Measurements from ENCODE around the gene CFAP61. TPM values are rescaled to one million over a fixed set of nuclear protein-coding genes. Genes with fewer than 3 reads are reported as not detected.
A peak's percentile ranks its signal among the peaks of the same experiment; 100 is the strongest.
"Not testable (repeated sequence)": the region's sequence is repeated elsewhere in the genome, so short reads cannot be mapped to it uniquely, and the experiment has no call there.

The CFAP61 gene
- polyA plus RNA-seq, 1 donor: 2.8 TPM

- no peak for DNase-seq
Observed at GRCh38 chr20:20233041-20233514, 180.7 kb downstream of the CFAP61 start.

GRCh38 chr20:20235681-20236080 lies 183.3 kb downstream of the CFAP61 start:
- no peak for DNase-seq

DNA sequence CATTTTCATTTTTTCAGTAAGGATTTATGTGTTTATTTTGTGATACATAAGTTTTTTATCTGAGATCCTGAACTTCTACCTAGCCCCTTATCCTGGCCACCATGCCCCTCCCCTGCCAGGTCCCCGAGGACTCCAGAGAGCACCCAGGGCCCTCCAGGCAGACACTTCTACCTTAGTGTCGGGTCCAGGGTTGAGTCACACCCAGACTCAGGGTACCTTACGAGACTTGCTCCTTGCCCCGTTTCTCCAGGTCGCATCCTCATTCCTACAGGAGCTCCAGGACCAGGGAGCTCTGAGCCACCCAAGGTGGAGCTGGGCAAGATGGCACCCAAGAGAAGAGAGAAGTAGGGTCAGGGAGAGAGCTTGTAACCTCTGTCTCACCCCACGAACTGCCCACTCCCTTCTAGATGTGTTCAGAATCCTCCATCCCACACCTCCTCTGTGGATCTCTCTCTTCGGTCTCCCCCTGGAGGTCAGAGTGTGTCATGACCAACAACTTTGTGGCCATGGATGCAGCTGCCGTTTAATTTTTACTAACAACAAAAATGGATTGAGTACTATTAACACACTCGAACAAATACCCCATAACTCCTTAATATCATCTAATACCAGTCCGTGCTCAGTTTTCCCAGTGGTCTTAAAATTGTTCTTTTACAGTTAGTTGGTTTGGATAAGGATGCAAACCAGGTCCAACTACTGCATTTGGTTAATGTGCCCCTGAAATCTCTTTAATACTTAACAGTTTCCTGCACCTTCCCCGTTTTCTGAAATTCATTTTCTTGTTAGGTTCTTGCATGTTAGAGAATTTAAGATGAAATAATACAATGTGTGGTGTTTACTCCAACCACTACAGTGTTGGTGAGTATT lies 185.0 kb downstream of the CFAP61 start:
- DNase-seq: peak; percentile 27

- no peak for DNase-seq
Observed at GRCh38 chr20:20241976-20242375, 189.6 kb downstream of the CFAP61 start.

DNA sequence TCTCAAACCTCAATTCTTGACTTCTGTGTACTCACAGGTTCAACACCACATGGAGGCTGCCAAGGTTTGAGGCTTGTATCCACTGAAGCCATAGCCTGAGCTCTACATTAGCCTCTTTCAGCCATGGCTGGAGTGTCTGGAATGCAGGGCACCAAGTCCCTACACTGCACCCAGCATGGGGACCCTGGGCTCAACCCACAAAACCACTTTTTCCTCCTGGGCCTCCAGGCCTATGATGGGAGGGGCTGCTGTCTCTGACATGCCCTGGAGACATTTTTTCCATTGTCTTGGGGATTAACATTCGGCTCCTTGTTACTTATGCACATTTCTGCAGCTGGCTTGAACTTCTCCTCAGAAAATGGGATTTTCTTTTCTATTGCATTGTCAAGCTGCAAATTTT lies 192.1 kb downstream of the CFAP61 start:
- DNase-seq: not testable (repeated sequence)

- no peak for DNase-seq
Observed at GRCh38 chr20:20246996-20247633, 194.8 kb downstream of the CFAP61 start.

GRCh38 chr20:20248620-20249200 lies 196.4 kb downstream of the CFAP61 start:
- no peak for DNase-seq

GRCh38 chr20:20251317-20251716 lies 199.0 kb downstream of the CFAP61 start:
- DNase-seq: no peak

GRCh38 chr20:20251836-20252235 lies 199.5 kb downstream of the CFAP61 start:
- DNase-seq: no peak

DNA sequence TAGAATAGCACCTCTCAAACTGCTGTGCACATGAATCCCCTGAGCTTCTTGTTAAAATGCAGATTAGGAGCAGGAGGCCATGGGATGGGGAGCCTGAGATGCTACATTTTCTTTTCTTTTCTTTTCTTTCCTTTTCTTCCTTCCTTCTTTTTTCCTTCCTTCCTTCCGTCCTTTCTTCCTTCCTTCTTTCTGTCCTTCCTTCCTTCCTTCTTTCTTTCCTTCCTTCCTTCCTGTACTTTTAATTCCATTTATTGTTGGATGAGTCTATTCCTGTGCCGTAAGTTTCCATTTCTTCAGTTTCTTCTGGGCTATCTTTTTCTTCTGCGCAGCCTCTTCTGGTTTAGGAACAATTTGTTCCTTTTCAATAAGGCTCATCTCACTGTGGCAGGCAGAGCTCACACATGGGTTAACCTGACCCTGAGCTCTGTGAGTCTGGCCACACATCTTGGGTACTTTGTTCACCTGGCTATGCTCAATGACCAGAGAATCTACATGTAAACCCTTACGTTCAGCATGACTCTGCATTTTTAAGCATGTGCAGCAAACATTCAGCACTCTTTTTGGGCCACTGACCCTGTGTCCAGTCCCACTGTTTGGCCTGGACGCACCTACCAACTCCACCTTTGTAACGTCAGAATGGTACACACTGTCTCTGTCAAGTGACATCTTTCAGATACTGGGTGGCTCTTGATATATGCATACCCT lies 200.9 kb downstream of the CFAP61 start:
- no peak for DNase-seq

DNA sequence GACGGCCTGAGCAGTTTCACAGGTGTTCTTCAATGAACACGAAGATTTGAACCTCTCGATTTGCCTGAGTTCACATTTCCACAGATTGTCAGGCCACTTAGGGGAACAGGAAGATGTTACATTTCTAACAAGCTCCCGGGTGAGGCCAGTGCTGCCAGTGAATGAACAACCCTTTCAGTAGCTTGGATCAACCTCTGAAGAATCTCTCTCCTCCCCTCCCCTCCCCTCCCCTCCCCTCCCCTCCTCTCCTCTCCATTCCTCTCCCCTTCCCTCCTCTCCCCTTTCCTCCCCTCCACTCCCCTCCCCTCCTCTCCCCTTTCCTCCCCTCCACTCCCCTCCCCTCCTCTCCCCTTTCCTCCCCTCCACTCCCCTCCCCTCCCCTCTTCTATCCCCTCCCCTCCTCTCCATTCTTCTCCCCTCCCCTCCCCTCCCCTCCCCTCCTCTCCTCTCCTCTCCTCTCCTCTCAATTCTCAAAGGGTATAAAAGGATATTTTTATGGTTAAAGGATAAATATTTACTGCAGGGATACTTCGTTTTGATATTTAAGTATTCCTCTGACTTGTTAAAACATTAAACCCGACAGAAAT lies 201.5 kb downstream of the CFAP61 start:
- no peak for DNase-seq

GRCh38 chr20:20255099-20255498 lies 202.8 kb downstream of the CFAP61 start:
- DNase-seq: no peak

DNA sequence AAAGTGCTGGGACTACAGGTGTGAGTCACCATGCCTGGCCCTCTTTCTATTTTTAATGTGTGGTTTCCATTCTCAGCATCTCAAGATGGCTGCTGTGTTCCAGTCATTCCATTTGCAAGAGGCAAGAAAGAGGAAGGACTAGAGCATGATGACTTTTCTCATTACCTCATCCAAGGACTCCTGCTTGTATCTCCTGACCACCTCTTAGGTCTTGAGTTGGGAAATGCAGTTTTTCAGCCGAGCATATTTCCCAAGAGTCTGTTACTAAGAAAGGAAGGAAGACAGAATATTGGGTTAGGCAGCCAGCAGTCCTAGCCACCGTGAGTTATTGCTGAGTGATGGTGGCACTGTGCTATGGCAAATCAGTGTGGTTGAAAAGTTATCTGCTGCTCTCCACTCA lies 207.2 kb downstream of the CFAP61 start:
- no peak for DNase-seq

DNA sequence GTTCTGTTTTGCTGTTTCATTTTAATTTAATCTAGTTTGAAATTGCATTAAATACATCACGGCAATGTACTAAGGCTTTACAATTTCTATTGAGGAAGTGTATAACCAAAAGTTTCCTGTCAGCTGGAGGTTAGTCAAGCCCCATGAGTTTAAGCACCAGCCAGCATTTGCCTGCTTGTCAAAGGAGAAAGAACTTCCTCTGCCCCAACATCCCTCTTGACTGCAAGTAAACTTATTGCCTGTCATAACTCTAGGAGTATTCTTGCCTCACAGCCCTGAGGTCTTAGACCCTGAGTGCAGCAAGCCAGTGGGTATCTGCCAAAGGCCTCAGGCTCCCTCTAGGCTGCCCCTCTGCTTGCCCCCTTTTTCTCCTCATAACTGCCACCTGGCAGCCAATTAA lies 208.8 kb downstream of the CFAP61 start:
- no peak for DNase-seq

DNA sequence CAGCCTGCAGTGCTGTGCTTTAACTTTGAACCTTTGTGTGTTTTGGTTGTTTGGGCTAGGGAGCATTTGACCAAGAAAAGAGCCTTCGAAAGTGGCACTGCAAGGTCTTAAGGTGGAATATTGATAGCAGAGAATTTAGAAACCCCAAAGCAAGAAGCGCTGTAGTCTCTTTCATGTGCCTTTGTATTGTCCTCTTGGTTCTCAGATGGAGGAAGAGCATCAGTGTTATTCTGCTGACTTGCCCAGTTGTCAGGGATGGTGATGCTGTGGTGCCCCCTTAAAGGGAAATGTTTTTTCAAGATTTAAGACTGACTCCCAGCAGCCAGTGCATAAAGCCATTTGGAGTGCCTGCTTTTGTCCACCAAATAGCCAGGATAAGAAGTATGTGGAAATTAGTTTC lies 212.9 kb downstream of the CFAP61 start:
- no peak for DNase-seq

DNA sequence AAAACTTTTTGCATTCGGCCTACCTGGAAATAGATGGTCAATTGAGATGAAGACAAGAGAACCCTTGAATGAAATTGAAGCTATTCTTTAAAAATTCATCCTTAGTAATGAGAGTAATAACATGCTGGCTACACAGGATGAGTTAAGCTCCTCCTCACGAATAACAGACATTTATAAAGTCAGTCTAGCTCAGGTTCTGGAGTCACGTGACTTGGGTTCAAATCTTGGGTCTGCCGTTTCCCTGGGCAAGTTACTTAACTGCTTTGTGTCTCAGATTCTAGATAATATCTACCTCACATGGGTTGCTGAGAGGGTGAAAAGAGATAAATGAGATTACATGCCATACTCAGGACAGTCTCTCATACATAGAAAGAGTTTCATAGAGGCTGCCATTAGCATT lies 214.2 kb downstream of the CFAP61 start:
- DNase-seq: no peak

GRCh38 chr20:20267685-20268370 lies 215.5 kb downstream of the CFAP61 start:
- DNase-seq: no peak

DNA sequence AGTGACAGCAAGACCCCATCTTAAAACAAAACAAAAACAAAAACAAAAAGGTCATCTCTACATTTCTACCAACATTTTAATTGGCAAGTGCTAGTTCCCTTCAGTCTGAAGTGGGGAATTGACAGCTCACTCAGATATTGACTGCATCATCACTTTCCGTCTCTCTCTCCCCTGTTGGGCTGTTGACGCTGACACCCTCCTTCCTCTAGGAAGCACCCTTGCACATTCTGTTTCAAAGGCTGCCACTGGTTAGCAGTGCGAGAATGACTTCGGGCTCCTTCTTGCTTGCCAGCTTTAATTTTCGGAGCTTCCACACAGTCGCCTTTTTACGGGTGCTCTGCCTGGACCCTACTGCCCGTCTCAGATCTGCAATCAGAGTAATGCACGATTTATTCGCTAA lies 218.9 kb downstream of the CFAP61 start:
- no peak for DNase-seq

- no peak for DNase-seq
Observed at GRCh38 chr20:20272686-20273085, 220.4 kb downstream of the CFAP61 start.

GRCh38 chr20:20273286-20273685 lies 221.0 kb downstream of the CFAP61 start:
- DNase-seq: no peak

DNA sequence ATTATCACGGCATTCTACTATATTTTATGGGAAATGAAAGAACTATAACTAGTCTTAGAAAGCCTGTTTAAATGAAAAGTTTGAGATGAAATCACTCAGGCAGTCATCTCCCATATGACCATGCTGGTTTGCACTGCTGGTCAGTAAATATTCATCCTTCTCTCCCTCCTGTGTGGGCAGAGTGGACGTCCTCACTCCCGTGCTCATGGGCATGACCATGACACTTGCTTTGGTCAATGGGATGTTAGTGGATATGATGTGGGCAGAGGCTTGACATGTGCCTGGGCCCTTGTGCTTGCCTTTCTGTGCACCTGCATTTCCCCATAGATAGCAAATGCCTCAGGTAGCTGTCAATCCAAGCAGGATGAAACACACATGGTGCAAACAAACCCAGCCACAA lies 222.5 kb downstream of the CFAP61 start:
- DNase-seq: no peak

DNA sequence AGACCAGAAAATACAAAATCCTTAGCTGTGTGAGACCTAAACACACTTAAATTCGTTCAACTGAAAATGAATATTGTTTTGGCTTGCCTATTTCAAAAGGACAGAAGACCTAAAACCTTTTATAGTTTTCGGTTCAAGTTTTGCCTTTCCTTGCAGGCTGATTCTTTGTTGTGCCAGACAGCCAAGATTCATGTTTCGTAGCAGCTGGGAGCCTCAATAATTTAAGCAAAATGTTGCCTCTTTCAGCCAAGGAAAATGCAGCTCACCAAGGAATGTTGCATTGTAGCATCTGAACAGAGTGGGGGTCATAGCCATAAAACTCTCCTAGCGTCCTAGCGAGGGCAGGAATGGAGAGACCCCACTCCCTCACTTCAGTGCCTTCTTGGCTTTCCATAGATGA lies 223.3 kb downstream of the CFAP61 start:
- DNase-seq: no peak
